Activated T-helper 2 cell treated with anti-CD3 and anti-CD28 coated beads, Interferon-gamma antibody, Interleukin-2, Interleukin-4, amounts not matched to agents 10 μg/mL and 5 μg/mL and 100 μg/mL, durations not matched to agents 14 hours and 24 hours and 36 hours (primary cell): ENCODE measurements around the gene HOPX. TPM values are rescaled to one million over a fixed set of nuclear protein-coding genes. Genes with fewer than 3 reads are reported as not detected.
A peak's percentile ranks its signal among the peaks of the same experiment; 100 is the strongest.

ENCODE experiments used
- DNase-seq: peaks from one replicate; pipeline ENCODE4 v3.0.0; 2021; ENCODE audit warnings: low spot score
- H3K27ac Mint-ChIP-seq: one replicate; pipeline ENCODE4 v1.8.0; 2021; ENCODE audit warnings: mixed read lengths
- H3K27me3 Mint-ChIP-seq: one replicate; pipeline ENCODE4 v1.8.0; 2021; ENCODE audit warnings: low read depth, mixed read lengths
- H3K36me3 Mint-ChIP-seq: one replicate; pipeline ENCODE4 v1.8.0; 2021; ENCODE audit warnings: low read depth, mixed read lengths
- H3K4me1 Mint-ChIP-seq: one replicate; pipeline ENCODE4 v1.8.0; 2021; ENCODE audit warnings: low read depth, mixed read lengths
- H3K4me3 Mint-ChIP-seq: one replicate; pipeline ENCODE4 v1.8.0; 2021; ENCODE audit warnings: low read depth, mild to moderate bottlenecking, moderate library complexity, mixed read lengths
- H3K9me3 Mint-ChIP-seq: one replicate; pipeline ENCODE4 v1.8.0; 2021; ENCODE audit warnings: mixed read lengths
- intact Hi-C: fragments of 100-400 bp; cut with micrococcal nuclease; formaldehyde crosslinking; loops from one replicate; pipeline ENCODE4 v1.15.1; 2023
- total RNA-seq: library from RNA; stranded (reverse); gene quantifications from 2 replicates; pipeline ENCODE4 v1.2.3, GENCODE V29; 2022

HOPX gene
- total RNA-seq, 1 donor from 2014 or later = 58.8 TPM

- DNase-seq = no peak
- H3K27ac Mint-ChIP-seq = no peak overlapping the region
- peaks cover 13% of the 10 kb centered on the region for H3K36me3 Mint-ChIP-seq
- H3K27me3 Mint-ChIP-seq = peaks cover 56% of the 10 kb centered on the region
- H3K4me3 Mint-ChIP-seq = no peak overlapping the region
- peaks cover 33% of the 10 kb centered on the region for H3K4me1 Mint-ChIP-seq
- intact Hi-C loops = loop anchor here (10.0 kb wide), 2 partner anchors 194 to 316 kb away; partner anchors contain the start of genes NOA1, POLR2B and SRP72
- H3K9me3 Mint-ChIP-seq = no peaks in the 10 kb centered on the region
These were observed 22.6 kb downstream of the HOPX start for GRCh38 chr4:56658528-56658927.

- Mint-ChIP-seq H3K27me3 (peaks cover 50% of the 10 kb centered on the region), H3K9me3 (no peaks in the 10 kb centered on the region), H3K4me3 (peak overlapping the region; percentile 14), H3K36me3 (peaks cover 13% of the 10 kb centered on the region), H3K4me1 (peaks cover 38% of the 10 kb centered on the region), H3K27ac (no peak overlapping the region)
- intact Hi-C loops = loop anchor here (10.0 kb wide), 2 partner anchors 193 to 317 kb away; partner anchors contain the start of genes NOA1, POLR2B and SRP72
- DNase-seq = no peak
These were observed 23.3 kb downstream of the HOPX start for GRCh38 chr4:56657818-56658217.

GRCh38 chr4:56657128-56657527 is 24.0 kb downstream of the HOPX start:
- Mint-ChIP-seq H3K4me1 (peaks cover 42% of the 10 kb centered on the region), H3K9me3 (no peaks in the 10 kb centered on the region), H3K36me3 (peaks cover 13% of the 10 kb centered on the region), H3K4me3 (peak overlapping the region; percentile 14), H3K27ac (no peak overlapping the region), H3K27me3 (peaks cover 45% of the 10 kb centered on the region)
- intact Hi-C loops = loop anchor here (10.0 kb wide), 2 partner anchors 192 to 318 kb away; partner anchors contain the start of genes NOA1, POLR2B and SRP72
- no peak for DNase-seq

- intact Hi-C loops = loop anchor here (10.0 kb wide), 2 partner anchors 191 to 319 kb away; partner anchors contain the start of genes NOA1, POLR2B and SRP72
- Mint-ChIP-seq H3K27ac (no peak overlapping the region), H3K27me3 (peaks cover 37% of the 10 kb centered on the region), H3K9me3 (no peaks in the 10 kb centered on the region), H3K36me3 (peaks cover 13% of the 10 kb centered on the region), H3K4me1 (peaks cover 51% of the 10 kb centered on the region), H3K4me3 (peak overlapping the region; percentile 66)
- DNase-seq = no peak
These were observed 24.8 kb downstream of the HOPX start for GRCh38 chr4:56656346-56656643.

GRCh38 chr4:56655627-56656345 is 25.3 kb downstream of the HOPX start:
- Mint-ChIP-seq H3K27me3 (peaks cover 34% of the 10 kb centered on the region), H3K4me1 (peaks cover 55% of the 10 kb centered on the region), H3K9me3 (no peaks in the 10 kb centered on the region), H3K36me3 (peaks cover 16% of the 10 kb centered on the region), H3K4me3 (peak overlapping the region; percentile 87), H3K27ac (peak overlapping the region; percentile 65)
- no peak for DNase-seq
- intact Hi-C loops = loop anchor here (2.0 to 10.0 kb wide), 3 partner anchors 149 to 319 kb away; partner anchors contain the start of genes NOA1, POLR2B and SRP72

GRCh38 chr4:56655209-56655626 is 25.9 kb downstream of the HOPX start:
- H3K27me3 Mint-ChIP-seq = peaks cover 31% of the 10 kb centered on the region
- H3K27ac Mint-ChIP-seq = peak overlapping the region; percentile 65
- H3K4me3 Mint-ChIP-seq = peak overlapping the region; percentile 87
- H3K36me3 Mint-ChIP-seq = peaks cover 21% of the 10 kb centered on the region
- intact Hi-C loops = loop anchor here (2.0 to 10.0 kb wide), 3 partner anchors 150 to 320 kb away; partner anchors contain the start of genes NOA1, POLR2B and SRP72
- peaks cover 61% of the 10 kb centered on the region for H3K4me1 Mint-ChIP-seq
- no peaks in the 10 kb centered on the region for H3K9me3 Mint-ChIP-seq
- DNase-seq = no peak

- intact Hi-C loops = loop anchor here (2.0 to 10.0 kb wide), 5 partner anchors 77 to 321 kb away; partner anchors contain the start of genes NOA1, POLR2B and SRP72
- Mint-ChIP-seq H3K4me1 (peaks cover 69% of the 10 kb centered on the region), H3K27me3 (peaks cover 28% of the 10 kb centered on the region), H3K27ac (peak overlapping the region; percentile 18), H3K9me3 (no peaks in the 10 kb centered on the region), H3K4me3 (peak overlapping the region; percentile 87), H3K36me3 (peaks cover 29% of the 10 kb centered on the region)
- DNase-seq = no peak
These were observed 26.9 kb downstream of the HOPX start for GRCh38 chr4:56654238-56654632.

- Mint-ChIP-seq H3K9me3 (peaks cover 4% of the 10 kb centered on the region), H3K27ac (peak overlapping the region; percentile 54), H3K27me3 (peaks cover 24% of the 10 kb centered on the region), H3K4me3 (peak overlapping the region; percentile 44), H3K36me3 (peaks cover 33% of the 10 kb centered on the region), H3K4me1 (peaks cover 72% of the 10 kb centered on the region)
- intact Hi-C loops = loop anchor here (2.0 to 10.0 kb wide), 5 partner anchors 76 to 321 kb away; partner anchors contain the start of genes NOA1, POLR2B and SRP72
- peak; percentile 32 for DNase-seq
These were observed 27.4 kb downstream of the HOPX start for GRCh38 chr4:56653461-56654237.

GRCh38 chr4:56652196-56652595 is 28.9 kb downstream of the HOPX start:
- intact Hi-C loops = loop anchor here (5.0 to 10.0 kb wide), 4 partner anchors 75 to 323 kb away; partner anchors contain the start of genes NOA1, POLR2B and SRP72
- DNase-seq = no peak
- Mint-ChIP-seq H3K9me3 (peaks cover 4% of the 10 kb centered on the region), H3K4me3 (no peak overlapping the region), H3K36me3 (peaks cover 44% of the 10 kb centered on the region), H3K4me1 (peaks cover 71% of the 10 kb centered on the region), H3K27me3 (peaks cover 13% of the 10 kb centered on the region), H3K27ac (no peak overlapping the region)

GRCh38 chr4:56651056-56651350 is 30.1 kb downstream of the HOPX start:
- Mint-ChIP-seq H3K36me3 (peaks cover 56% of the 10 kb centered on the region), H3K27ac (peak overlapping the region; percentile 53), H3K4me1 (peaks cover 67% of the 10 kb centered on the region), H3K4me3 (no peak overlapping the region), H3K9me3 (peaks cover 11% of the 10 kb centered on the region), H3K27me3 (peaks cover 8% of the 10 kb centered on the region)
- intact Hi-C loops = loop anchor here (2.0 to 10.0 kb wide), 5 partner anchors 30 to 324 kb away; partner anchors contain the start of genes HOPX, NOA1, POLR2B and SRP72
- DNase-seq = no peak

GRCh38 chr4:56650262-56651055 is 30.6 kb downstream of the HOPX start:
- Mint-ChIP-seq H3K9me3 (peaks cover 13% of the 10 kb centered on the region), H3K27ac (peak overlapping the region; percentile 53), H3K4me3 (no peak overlapping the region), H3K4me1 (peaks cover 68% of the 10 kb centered on the region), H3K36me3 (peaks cover 58% of the 10 kb centered on the region), H3K27me3 (peaks cover 8% of the 10 kb centered on the region)
- no peak for DNase-seq
- intact Hi-C loops = loop anchor here (1.0 to 10.0 kb wide), 6 partner anchors 9 to 324 kb away; partner anchors contain the start of genes HOPX, NOA1, POLR2B and SRP72
